Neural progenitor cell (in vitro differentiated cells): ENCODE results near the gene KRT79. TPM values are rescaled to one million over a fixed set of nuclear protein-coding genes. Genes with fewer than 3 reads are reported as not detected.

Experiments used
- DNase-seq: peaks from one replicate; pipeline ENCODE4 v3.0.0-alpha.2; 2016; ENCODE audit warnings: low spot score
- H2AFZ ChIP-seq: fragments of 200-600 bp; sonication (generic); replicated peaks from 2 replicates; pipeline ENCODE4 v1.6.1; 2016; ENCODE audit warnings: antibody characterized with exemption
- H3F3A ChIP-seq: fragments of 200-600 bp; sonication (generic); 2 replicates; pipeline ENCODE4 v1.6.1; 2016; ENCODE audit warnings: antibody characterized with exemption, low read depth
- H3K27ac ChIP-seq: fragments of 200-600 bp; sonication (generic); 2 replicates; pipeline ENCODE4 v1.5.1; 2016; ENCODE audit warnings: mild to moderate bottlenecking
- H3K27me3 ChIP-seq: fragments of 200-600 bp; sonication (generic); 2 replicates; pipeline ENCODE4 v1.6.1; 2016; ENCODE audit warnings: mild to moderate bottlenecking, moderate library complexity
- H3K36me3 ChIP-seq: fragments of 200-600 bp; sonication (generic); 2 replicates; pipeline ENCODE4 v1.5.1; 2016
- H3K4me1 ChIP-seq: fragments of 200-600 bp; sonication (generic); 2 replicates; pipeline ENCODE4 v1.6.1; 2016; ENCODE audit warnings: mixed run types
- H3K4me2 ChIP-seq: fragments of 200-600 bp; sonication (generic); 2 replicates; pipeline ENCODE4 v1.6.1; 2016
- H3K4me3 ChIP-seq: fragments of 200-600 bp; sonication (generic); 2 replicates; pipeline ENCODE4 v1.5.1; 2016
- H3K79me2 ChIP-seq: fragments of 200-600 bp; sonication (generic); 2 replicates; pipeline ENCODE4 v1.6.1; 2016; ENCODE audit warnings: low read depth
- H3K9ac ChIP-seq: fragments of 200-600 bp; sonication (generic); 2 replicates; pipeline ENCODE4 v1.6.1; 2016
- H3K9me3 ChIP-seq: fragments of 200-600 bp; sonication (generic); 2 replicates; pipeline ENCODE4 v1.5.1; 2016; ENCODE audit warnings: low read depth
- H4K20me1 ChIP-seq: fragments of 200-600 bp; sonication (generic); 2 replicates; pipeline ENCODE4 v1.6.1; 2016; ENCODE audit warnings: low read depth
- H3K27ac Mint-ChIP-seq: 3 replicates; pipeline ENCODE4 v1.8.0; 2021; ENCODE audit warnings: mixed read lengths
- H3K27me3 Mint-ChIP-seq: 2 replicates; pipeline ENCODE4 v1.8.0; 2022; ENCODE audit warnings: low read depth, mild to moderate bottlenecking, inconsistent platforms, moderate library complexity, mixed read lengths; ENCODE audit not compliant: insufficient read depth
- H3K36me3 Mint-ChIP-seq: 3 replicates; pipeline ENCODE4 v1.8.0; 2021; ENCODE audit warnings: mixed read lengths
- H3K4me1 Mint-ChIP-seq: 3 replicates; pipeline ENCODE4 v1.8.0; 2021; ENCODE audit warnings: mixed read lengths
- H3K4me3 Mint-ChIP-seq: 3 replicates; pipeline ENCODE4 v1.8.0; 2021; ENCODE audit warnings: mild to moderate bottlenecking, moderate library complexity, mixed read lengths
- H3K9me3 Mint-ChIP-seq: 3 replicates; pipeline ENCODE4 v1.8.0; 2020; ENCODE audit warnings: mixed read lengths
- EZH2 ChIP-seq: fragments of 200-600 bp; sonication (generic); IDR thresholded peaks from 2 replicates; pipeline ENCODE4 v1.6.1; 2017; ENCODE audit warnings: antibody characterized with exemption, mild to moderate bottlenecking, moderate library complexity
- EZH2phosphoT487 ChIP-seq: fragments of 200-600 bp; sonication (generic); IDR thresholded peaks from 2 replicates; pipeline ENCODE4 v1.6.1; 2017; ENCODE audit warnings: antibody characterized with exemption
- total RNA-seq: library from RNA; depleted of rRNA; stranded (reverse); fragments of >200 nt; gene quantifications from 2 replicates; pipeline ENCODE4 v1.2.3, GENCODE V29; 2015; ENCODE audit warnings: low replicate concordance
- TF ChIP-seq, protein P1 (sequence below): fragments of 200-600 bp; sonication (generic); IDR thresholded peaks from 2 replicates; pipeline ENCODE4 v1.5.1; 2017; ENCODE audit warnings: antibody characterized with exemption, mild to moderate bottlenecking

The KRT79 gene
- total RNA-seq, 1 donor from 2014 or later = not detected

DNA sequence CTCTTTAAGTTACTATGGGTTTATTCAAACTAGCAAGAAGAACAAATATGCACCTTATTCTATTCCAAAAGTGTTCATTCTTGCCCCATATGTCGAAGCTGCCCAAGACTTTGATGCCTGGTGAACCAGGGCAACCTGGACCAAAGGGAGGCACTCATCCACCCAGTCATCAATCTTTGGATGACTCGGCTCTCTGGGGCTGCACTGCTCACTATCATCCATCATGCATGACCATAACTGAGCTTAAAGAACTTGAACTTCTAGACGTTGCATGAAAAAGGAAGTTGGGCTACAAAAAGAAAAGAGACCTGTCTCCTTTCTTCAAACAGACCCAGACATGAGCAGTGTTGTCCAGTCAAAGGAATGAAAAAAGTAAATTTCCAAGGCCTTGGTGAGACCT, 21.4 kb downstream of the KRT79 start:
- Histone ChIP-seq H2AFZ (no peak overlapping the region), H3K36me3 (no peaks in the 10 kb centered on the region), H3F3A (no peaks in the 10 kb centered on the region), H4K20me1 (no peaks in the 10 kb centered on the region), H3K4me1 (peaks cover 5% of the 10 kb centered on the region), H3K9ac (no peak overlapping the region), H3K79me2 (no peaks in the 10 kb centered on the region), H3K27me3 (no peaks in the 10 kb centered on the region), H3K27ac (no peak overlapping the region), H3K9me3 (no peaks in the 10 kb centered on the region), H3K4me2 (no peak overlapping the region), H3K4me3 (no peak overlapping the region)
- H3K4me1 Mint-ChIP-seq = no peaks in the 10 kb centered on the region
- peaks cover 4% of the 10 kb centered on the region for H3K27me3 Mint-ChIP-seq
- H3K27ac Mint-ChIP-seq = no peak overlapping the region
- no peak overlapping the region for H3K4me3 Mint-ChIP-seq
- no peaks in the 10 kb centered on the region for H3K36me3 Mint-ChIP-seq
- DNase-seq = no peak
- TF ChIP-seq, protein P1, sequence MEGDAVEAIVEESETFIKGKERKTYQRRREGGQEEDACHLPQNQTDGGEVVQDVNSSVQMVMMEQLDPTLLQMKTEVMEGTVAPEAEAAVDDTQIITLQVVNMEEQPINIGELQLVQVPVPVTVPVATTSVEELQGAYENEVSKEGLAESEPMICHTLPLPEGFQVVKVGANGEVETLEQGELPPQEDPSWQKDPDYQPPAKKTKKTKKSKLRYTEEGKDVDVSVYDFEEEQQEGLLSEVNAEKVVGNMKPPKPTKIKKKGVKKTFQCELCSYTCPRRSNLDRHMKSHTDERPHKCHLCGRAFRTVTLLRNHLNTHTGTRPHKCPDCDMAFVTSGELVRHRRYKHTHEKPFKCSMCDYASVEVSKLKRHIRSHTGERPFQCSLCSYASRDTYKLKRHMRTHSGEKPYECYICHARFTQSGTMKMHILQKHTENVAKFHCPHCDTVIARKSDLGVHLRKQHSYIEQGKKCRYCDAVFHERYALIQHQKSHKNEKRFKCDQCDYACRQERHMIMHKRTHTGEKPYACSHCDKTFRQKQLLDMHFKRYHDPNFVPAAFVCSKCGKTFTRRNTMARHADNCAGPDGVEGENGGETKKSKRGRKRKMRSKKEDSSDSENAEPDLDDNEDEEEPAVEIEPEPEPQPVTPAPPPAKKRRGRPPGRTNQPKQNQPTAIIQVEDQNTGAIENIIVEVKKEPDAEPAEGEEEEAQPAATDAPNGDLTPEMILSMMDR = no peak
- TF ChIP-seq EZH2 = no peak
- TF ChIP-seq EZH2phosphoT487 = no peak
- H3K9me3 Mint-ChIP-seq = no peaks in the 10 kb centered on the region

- Histone ChIP-seq H4K20me1 (no peaks in the 10 kb centered on the region), H3F3A (no peaks in the 10 kb centered on the region), H3K79me2 (no peaks in the 10 kb centered on the region), H3K36me3 (no peaks in the 10 kb centered on the region), H3K27me3 (no peaks in the 10 kb centered on the region), H3K4me3 (no peak overlapping the region), H3K9ac (no peak overlapping the region), H3K27ac (no peak overlapping the region), H2AFZ (no peak overlapping the region), H3K4me1 (peaks cover 7% of the 10 kb centered on the region), H3K4me2 (no peak overlapping the region), H3K9me3 (no peaks in the 10 kb centered on the region)
- Mint-ChIP-seq H3K9me3 (no peaks in the 10 kb centered on the region), H3K27me3 (peaks cover 6% of the 10 kb centered on the region), H3K4me3 (no peak overlapping the region), H3K36me3 (no peaks in the 10 kb centered on the region), H3K27ac (no peak overlapping the region), H3K4me1 (no peaks in the 10 kb centered on the region)
- no peak for TF ChIP-seq EZH2
- TF ChIP-seq, protein P1 = no peak
- TF ChIP-seq EZH2phosphoT487 = no peak
- no peak for DNase-seq
Observed at GRCh38 chr12:52812073-52812400, 22.1 kb downstream of the KRT79 start.

- Mint-ChIP-seq H3K4me1 (no peaks in the 10 kb centered on the region), H3K27ac (no peak overlapping the region), H3K9me3 (no peaks in the 10 kb centered on the region), H3K27me3 (peaks cover 6% of the 10 kb centered on the region), H3K36me3 (no peaks in the 10 kb centered on the region), H3K4me3 (no peak overlapping the region)
- no peak overlapping the region for H2AFZ ChIP-seq
- H3K27me3 ChIP-seq = no peaks in the 10 kb centered on the region
- H3F3A ChIP-seq = no peaks in the 10 kb centered on the region
- DNase-seq = no peak
- H3K4me2 ChIP-seq = no peak overlapping the region
- no peak overlapping the region for H3K27ac ChIP-seq
- H3K4me1 ChIP-seq = peaks cover 9% of the 10 kb centered on the region
- H3K9ac ChIP-seq = no peak overlapping the region
- no peak overlapping the region for H3K4me3 ChIP-seq
- no peaks in the 10 kb centered on the region for H3K36me3 ChIP-seq
- no peaks in the 10 kb centered on the region for H3K79me2 ChIP-seq
- no peak for TF ChIP-seq EZH2phosphoT487
- TF ChIP-seq EZH2 = no peak
- TF ChIP-seq, protein P1 = no peak
- H3K9me3 ChIP-seq = no peaks in the 10 kb centered on the region
- H4K20me1 ChIP-seq = no peaks in the 10 kb centered on the region
Observed at GRCh38 chr12:52811191-52812072, 22.7 kb downstream of the KRT79 start.
